Measurements from ENCODE around the gene AMBRA1.

Gene AMBRA1

DNA sequence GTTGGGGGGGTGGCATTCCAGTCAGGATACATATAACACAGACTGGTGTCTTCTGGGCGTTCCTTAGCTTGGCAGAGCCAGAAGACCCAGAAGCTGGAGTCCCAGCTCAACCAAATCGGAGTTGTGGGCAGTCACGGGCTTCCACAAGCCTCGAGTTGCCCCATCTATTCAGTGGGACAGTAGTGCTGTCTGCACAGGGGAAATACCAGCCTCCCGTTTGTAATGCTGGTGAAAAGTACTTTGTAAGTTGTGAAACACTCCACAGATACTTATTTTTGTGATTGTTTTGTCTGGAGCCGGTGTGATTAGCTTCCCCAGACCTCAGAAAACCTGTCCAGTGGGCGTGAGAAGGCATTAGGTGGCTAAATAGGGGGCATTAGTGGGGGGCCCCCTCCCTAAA is 232.9 kb downstream of the AMBRA1 start:
- DNase-seq, result no peak

- no peak for DNase-seq
Observed at GRCh38 chr11:46359953-46360352, 233.9 kb downstream of the AMBRA1 start.

GRCh38 chr11:46357483-46357936 is 236.3 kb downstream of the AMBRA1 start:
- no peak for DNase-seq

DNA sequence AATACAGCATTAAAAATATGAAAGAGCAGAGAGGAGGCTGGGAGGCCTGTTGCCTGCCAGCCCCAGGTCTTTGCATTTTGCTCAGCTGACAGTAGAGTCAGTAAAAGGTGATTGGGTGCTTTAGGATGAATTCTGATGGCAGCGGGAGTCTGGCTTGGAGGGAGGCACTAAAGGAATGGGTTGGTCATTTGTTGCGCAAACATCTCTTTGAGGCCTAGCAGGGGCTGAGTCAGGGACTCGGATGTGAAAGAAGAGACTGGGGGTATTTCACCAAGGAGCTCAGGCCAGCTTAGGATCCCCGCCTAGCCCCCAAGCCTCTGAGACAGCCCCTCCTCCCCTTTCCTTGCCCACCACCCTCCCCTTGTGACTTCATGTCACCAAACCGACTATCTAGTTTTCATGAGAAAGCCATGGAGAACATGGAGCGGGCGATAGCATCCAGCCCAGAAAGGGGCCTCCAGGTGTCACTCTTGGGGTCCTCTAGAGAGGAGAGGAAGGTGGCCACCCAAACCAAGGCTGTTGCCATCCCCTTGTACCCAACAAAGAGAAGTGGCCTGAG is 236.8 kb downstream of the AMBRA1 start:
- DNase-seq, result no peak

DNA sequence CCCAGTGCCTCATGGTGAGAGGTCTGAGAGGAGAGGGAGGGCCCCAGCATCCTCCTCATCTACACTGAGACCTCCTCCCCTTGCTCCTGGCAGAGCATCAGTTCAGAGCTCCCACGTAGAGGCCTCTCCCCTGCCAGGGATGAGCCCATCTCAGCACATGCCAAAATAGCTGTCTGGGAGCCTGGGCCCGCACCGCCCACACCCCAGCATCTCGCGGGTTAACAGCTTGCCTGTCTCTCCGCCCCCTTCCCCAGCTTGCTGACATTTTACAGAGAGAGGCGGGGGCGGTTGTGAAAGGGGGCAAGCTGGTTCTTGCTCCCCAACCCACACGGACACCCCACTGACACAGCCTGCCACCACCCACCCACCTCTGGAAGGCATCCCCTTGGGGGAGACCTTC is 240.1 kb downstream of the AMBRA1 start:
- peak; percentile 66 for DNase-seq

- DNase-seq, result peak; percentile 78
Observed at GRCh38 chr11:46352063-46352841, 241.6 kb downstream of the AMBRA1 start.

- no peak for DNase-seq
Observed at GRCh38 chr11:46351606-46352005, 242.2 kb downstream of the AMBRA1 start.

DNA sequence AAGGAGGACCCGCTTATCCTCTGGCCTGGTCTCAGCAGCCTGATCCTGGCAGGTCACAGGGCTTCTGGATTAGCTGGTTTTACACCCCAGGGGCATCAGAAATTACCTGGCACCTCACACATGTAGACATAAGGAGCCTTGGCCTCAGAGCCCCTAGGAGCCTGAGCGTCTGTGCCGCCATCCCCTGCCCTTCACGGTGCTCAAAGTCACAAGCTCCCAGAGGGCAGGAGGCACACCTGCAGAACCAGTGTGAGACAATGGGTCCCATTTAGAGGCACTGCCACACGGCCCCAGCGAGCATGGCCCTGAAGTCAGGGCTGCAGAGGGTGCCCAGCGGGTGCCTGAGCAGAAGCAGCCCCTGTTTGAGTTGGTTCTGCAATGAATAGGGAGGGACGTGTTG is 242.7 kb downstream of the AMBRA1 start:
- DNase-seq, result no peak

DNA sequence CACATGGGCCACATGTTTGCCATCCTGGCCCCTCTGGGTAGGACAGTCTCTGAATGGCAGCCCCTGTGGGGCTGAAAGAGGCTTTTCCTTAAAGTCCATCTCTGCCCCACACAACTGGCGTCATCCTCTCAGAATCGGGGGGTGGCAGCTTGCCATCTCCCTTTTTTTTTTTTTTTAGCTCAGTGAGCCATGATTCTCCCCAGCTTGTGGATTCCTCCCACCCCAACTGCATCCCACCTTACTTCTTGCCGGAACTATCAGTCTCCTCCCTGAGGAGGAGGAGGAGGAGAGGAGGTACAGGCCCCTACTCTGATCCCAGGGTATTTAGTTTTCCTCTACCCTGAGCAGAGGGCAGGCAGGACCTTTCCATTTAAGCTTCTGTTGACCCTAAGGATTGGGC is 243.1 kb downstream of the AMBRA1 start:
- no peak for DNase-seq

DNA sequence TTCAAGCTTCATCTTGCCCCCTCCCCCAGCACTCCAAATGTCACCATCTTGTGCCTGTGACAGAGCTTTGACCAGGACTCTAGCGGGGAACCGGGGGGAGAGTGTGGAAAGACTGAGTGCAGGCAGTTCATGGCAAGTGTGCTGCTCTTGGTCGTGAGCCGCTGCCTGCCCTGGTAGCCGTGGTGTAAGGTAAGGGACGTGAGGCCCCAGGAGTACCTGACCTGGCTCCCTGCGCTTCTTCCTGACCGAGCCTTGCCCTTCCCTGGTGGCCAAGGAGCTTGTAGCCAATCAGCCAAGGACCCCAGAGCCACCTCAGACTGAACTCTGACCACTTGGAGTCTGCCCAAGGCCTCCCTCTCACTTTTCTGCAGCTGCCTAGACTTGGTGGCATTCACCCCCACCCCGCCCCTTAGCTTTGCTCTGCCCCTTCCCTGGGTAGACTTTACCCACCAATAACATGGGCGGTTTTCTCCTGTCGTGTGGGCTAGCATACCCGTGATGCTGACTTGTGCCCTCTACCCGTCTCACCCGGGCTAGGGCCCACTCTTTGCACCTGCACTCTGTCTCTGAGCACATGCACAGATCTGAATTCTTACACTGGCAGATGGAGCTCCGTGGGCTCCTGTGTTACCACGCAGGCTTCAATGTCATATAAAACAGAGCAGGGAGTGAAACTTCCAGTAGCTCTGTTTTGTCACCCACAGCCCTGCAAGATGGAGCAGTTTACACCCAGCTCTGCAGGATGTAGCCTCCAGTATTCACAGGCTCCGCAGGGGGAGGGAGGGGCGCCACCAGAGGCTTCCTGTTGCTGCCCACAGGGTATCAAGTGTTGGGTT is 245.0 kb downstream of the AMBRA1 start:
- peak; percentile 59 for DNase-seq

DNA sequence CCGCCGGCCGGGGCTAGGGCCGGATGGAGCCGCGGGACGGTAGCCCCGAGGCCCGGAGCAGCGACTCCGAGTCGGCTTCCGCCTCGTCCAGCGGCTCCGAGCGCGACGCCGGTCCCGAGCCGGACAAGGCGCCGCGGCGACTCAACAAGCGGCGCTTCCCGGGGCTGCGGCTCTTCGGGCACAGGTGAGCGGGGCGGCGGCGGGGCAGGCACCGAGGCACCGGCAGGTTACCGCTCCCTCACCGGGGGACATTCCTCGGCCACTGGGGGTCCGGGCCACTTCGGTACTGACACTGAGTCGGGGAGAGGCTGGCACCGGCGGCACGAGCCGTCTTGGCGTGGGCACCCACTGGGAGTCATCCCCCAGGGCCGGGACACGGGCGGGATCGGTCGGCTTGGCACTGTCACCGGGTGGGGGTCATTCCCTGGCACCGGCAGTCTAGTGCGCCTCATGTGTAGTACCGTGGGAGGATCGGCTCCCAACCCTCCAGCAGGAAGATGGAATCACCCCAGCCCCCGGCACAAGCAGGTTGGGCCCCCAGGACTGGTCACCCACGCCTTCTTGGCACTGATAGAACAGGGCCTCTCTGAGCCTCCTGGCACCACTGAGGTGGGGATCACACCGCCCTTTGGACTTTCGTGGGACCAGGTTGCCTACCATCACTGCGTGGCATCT is 246.0 kb downstream of the AMBRA1 start:
- peak; percentile 31 for DNase-seq

- DNase-seq, result peak; percentile 90
Observed at GRCh38 chr11:46346886-46347636, 246.8 kb downstream of the AMBRA1 start, which contains the start of gene DGKZ. TSS of gene DGKZ (plus strand) at chr11:46347463. CDS start at chr11:46347660, 197 bp downstream.
